Mucosa of descending colon (tissue), 3 donors: Measurements from ENCODE around the gene RAB23. TPM values are rescaled to one million over a fixed set of nuclear protein-coding genes. Genes with fewer than 3 reads are reported as not detected.
"Not testable (repeated sequence)": the region's sequence is repeated elsewhere in the genome, so short reads cannot be mapped to it uniquely, and the experiment has no call there.

Experiments used
- ATAC-seq: fragments of 200-7000 bp; cut with Tn5 transposase; one replicate; pipeline ENCODE4 v1.9.1; 2020; ENCODE audit warnings: mild to moderate bottlenecking, moderate library complexity
- DNase-seq, 3 donors: peaks; one replicate each; pipeline ENCODE4 v3.0.0-alpha.2; 2020
- H3K36me3 ChIP-seq: fragments of 200-600 bp; one replicate; pipeline ENCODE4 v1.8.0; 2021; ENCODE audit warnings: low read depth, mild to moderate bottlenecking
- H3K4me1 ChIP-seq: fragments of 200-600 bp; one replicate; pipeline ENCODE4 v1.8.0; 2021; ENCODE audit warnings: low read depth, mild to moderate bottlenecking
- H3K4me3 ChIP-seq: fragments of 200-600 bp; one replicate; pipeline ENCODE4 v1.8.0; 2021; ENCODE audit warnings: mild to moderate bottlenecking
- H3K9me3 ChIP-seq: fragments of 200-600 bp; one replicate; pipeline ENCODE4 v1.8.0; 2021; ENCODE audit warnings: mild to moderate bottlenecking
- intact Hi-C, 2 donors: fragments of 100-400 bp; cut with DNase I in 1 of 2; cut with micrococcal nuclease in 1 of 2; formaldehyde crosslinking; loops; one replicate each; pipeline versions ENCODE4 v1.11.0 to v1.11.1; 2022; cut with DNase I, micrococcal nuclease
- total RNA-seq, 3 donors: library from RNA; stranded (reverse); fragmentation: NEBNext Ultra II Directional in 2 of 3; extraction: Animal tissue kit (Norgen Biotek cat#: 25700) in 2 of 3; gene quantifications; one replicate each; pipeline versions ENCODE4 v1.2.1 to v1.2.4, GENCODE V29; 2021 to 2023
- TF ChIP-seq, protein P1 (sequence below): fragments of 200-600 bp; IDR thresholded peaks from one replicate; pipeline ENCODE4 v1.8.0; 2022; ENCODE audit warnings: antibody characterized with exemption, mild to moderate bottlenecking
- donor health status: DM: no; HTN: no; CAD: no; lungs with moderate emphysema.
- donor health status: DM: no; HTN: no; CAD: no.
- donor health status: DM: no; HTN: yes; CAD: no.

RAB23 gene
- total RNA-seq, 3 donors from 2014 or later, result 2.9 to 109 (median 8.7) TPM

DNA sequence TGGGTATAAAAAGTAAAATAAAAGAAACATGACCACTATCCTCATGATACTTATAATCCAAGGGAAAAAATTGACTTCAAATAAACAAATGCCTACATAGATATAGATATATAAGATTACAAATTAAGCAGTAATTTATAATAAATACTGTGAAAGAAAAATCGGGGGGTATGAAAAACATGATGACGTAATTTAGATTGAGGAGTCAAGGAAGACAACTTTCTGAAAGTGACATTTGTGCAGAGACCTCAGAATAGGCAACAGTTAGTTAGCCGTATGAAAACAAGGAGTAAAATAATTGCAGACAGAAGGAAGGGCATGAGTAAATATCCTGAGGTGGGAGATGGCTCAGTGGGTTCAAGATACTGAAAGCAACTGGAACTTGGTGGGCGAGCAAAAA, 28.2 kb upstream of the RAB23 start:
- no peak for DNase-seq
- Histone ChIP-seq H3K4me3 (no peak overlapping the region), H3K36me3 (no peaks in the 10 kb centered on the region), H3K4me1 (no peaks in the 10 kb centered on the region), H3K9me3 (no peaks in the 10 kb centered on the region)
- intact Hi-C loops, result no loop called here
- no peak for ATAC-seq
- TF ChIP-seq, protein P1, sequence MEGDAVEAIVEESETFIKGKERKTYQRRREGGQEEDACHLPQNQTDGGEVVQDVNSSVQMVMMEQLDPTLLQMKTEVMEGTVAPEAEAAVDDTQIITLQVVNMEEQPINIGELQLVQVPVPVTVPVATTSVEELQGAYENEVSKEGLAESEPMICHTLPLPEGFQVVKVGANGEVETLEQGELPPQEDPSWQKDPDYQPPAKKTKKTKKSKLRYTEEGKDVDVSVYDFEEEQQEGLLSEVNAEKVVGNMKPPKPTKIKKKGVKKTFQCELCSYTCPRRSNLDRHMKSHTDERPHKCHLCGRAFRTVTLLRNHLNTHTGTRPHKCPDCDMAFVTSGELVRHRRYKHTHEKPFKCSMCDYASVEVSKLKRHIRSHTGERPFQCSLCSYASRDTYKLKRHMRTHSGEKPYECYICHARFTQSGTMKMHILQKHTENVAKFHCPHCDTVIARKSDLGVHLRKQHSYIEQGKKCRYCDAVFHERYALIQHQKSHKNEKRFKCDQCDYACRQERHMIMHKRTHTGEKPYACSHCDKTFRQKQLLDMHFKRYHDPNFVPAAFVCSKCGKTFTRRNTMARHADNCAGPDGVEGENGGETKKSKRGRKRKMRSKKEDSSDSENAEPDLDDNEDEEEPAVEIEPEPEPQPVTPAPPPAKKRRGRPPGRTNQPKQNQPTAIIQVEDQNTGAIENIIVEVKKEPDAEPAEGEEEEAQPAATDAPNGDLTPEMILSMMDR, result no peak

GRCh38 chr6:57248311-57248895, 26.3 kb upstream of the RAB23 start:
- H3K36me3 ChIP-seq, result no peaks in the 10 kb centered on the region
- ATAC-seq (no peak), DNase-seq (no peak)
- TF ChIP-seq, protein P1, result no peak
- intact Hi-C loops, result no loop called here
- H3K9me3 ChIP-seq, result no peaks in the 10 kb centered on the region
- no peaks in the 10 kb centered on the region for H3K4me1 ChIP-seq
- H3K4me3 ChIP-seq, result no peak overlapping the region

DNA sequence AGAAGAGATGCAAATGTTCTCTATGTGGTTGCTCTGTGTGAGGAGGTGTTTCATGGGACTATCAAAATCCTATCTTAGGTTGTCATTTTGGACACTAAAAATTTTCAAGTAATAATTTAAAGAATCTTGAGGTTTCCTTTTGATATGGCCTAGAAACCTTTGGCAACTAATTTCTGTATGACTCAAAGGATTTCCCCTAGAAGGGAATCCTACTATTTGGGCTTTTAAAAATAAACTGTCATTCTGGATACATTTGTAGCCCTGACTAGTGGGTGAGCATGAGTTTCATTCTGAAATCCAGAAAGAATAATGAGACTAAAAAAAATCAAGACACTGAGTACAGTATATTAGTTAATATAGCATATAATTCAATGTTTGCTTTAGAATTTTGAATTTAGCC, 25.5 kb upstream of the RAB23 start:
- no peak for ATAC-seq
- DNase-seq, result no peak
- Histone ChIP-seq H3K36me3 (no peaks in the 10 kb centered on the region), H3K4me3 (no peak overlapping the region), H3K9me3 (no peaks in the 10 kb centered on the region), H3K4me1 (no peaks in the 10 kb centered on the region)
- intact Hi-C loops, result no loop called here
- TF ChIP-seq, protein P1, result no peak

DNA sequence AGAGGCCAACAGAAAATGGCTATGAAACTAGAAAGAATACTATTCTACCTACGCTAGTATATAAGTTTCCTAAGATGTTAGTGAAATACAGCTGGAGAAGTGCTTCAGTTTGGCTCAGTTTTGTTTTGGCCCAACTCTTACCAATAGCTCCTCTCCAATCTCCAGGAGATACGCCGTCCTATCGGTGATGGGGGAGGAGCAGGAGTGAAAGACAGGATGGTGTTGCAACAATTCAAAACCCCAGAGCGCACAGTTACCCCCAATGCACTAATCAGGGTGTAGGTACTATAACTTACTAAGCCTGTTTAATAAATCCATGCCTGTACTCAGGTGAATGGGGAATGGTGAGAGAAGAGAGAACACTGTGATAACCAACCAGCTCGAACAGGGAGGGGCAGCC, 24.2 kb upstream of the RAB23 start:
- TF ChIP-seq, protein P1, result no peak
- intact Hi-C loops, result no loop called here
- DNase-seq, result no peak
- no peak for ATAC-seq
- Histone ChIP-seq H3K4me1 (no peaks in the 10 kb centered on the region), H3K4me3 (no peak overlapping the region), H3K36me3 (no peaks in the 10 kb centered on the region), H3K9me3 (no peaks in the 10 kb centered on the region)

GRCh38 chr6:57243954-57244353, 21.8 kb upstream of the RAB23 start:
- no peak for DNase-seq
- Histone ChIP-seq H3K9me3 (no peaks in the 10 kb centered on the region), H3K4me1 (no peaks in the 10 kb centered on the region), H3K36me3 (no peaks in the 10 kb centered on the region), H3K4me3 (no peak overlapping the region)
- TF ChIP-seq, protein P1, result no peak
- no peak for ATAC-seq
- intact Hi-C loops, result no loop called here

DNA sequence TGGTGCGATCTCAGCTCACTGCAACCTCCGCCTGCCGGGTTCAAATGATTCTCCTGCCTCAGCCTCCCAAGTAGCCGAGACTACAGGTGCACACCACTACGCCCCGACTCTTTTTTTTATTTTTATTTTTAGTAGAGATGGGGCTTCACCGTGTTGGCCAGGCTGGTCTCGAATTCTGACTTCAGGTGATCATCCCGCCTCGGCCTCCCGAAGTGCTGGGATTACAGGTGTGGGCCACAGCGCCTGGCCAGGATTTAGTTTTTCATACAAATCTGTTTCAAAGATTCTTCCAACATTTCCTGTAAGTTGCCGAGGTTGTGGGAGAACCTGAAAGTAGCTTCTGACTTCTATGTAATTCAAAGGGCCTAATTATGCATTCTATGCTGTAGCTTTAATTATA, 21.4 kb upstream of the RAB23 start:
- intact Hi-C loops, ATAC-seq, H3K4me1 ChIP-seq, H3K9me3 ChIP-seq, H3K4me3 ChIP-seq, DNase-seq, H3K36me3 ChIP-seq: not testable (repeated sequence)
